NCI-H2196 (cell line): ENCODE results near the gene DNAJC18.
"Not testable (repeated sequence)": the region's sequence is repeated elsewhere in the genome, so short reads cannot be mapped to it uniquely, and the experiment has no call there.

ENCODE experiments used
- DNase-seq: peaks from one replicate; lab custom pipeline; 2025; ENCODE audit not compliant: unreplicated experiment; lab: John Stamatoyannopoulos, UW

Gene DNAJC18

GRCh38 chr5:139439013-139439903 lies at the start of gene DNAJC18:
Gene DNAJC18, minus strand, starts transcription at chr5:139439525. Its CDS starts 80 bp downstream, at chr5:139439445.
- DNase-seq, result peak; percentile 93

DNA sequence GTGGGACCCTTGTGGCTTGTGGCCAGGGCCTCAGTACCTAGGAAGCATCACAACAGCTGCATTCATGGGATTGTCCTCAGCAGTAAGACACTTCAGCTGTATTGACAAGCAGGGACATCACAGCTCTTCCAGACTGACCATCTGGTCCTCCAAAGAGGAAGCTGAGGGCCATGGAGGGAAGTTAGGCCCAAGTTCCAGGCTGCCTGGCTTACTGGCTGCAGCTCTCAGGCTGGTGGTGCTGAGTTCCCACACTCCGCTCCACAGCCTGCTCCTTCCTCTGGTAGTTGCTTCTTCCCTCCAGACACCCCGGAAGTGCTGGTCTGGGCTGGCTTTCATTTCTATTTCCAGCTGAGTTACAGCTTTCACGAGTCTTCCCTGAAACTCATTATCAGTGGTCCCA lies 48.9 kb upstream of the DNAJC18 start:
- DNase-seq, result no peak

DNA sequence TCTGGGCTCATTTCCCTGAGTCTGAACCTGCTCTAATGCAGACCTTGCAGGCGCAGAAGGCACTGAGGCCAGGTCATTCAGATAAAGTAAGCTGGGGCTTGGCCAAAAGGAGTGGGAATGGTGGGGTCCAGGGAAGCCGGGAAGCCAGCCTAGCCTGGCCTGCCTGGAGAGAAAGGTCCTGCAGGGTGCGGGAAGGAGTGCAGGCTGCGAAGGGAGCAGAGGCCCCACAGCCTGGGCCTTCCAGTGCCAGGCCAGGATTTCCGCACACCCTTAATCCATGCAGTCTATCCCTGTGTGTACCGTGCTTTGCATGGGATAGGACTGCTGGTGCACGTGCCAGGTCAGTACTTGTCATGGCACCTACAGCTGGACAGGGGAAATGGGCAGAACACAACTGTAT lies 46.9 kb upstream of the DNAJC18 start:
- DNase-seq, result no peak

- not testable (repeated sequence) for DNase-seq
These were observed 43.5 kb upstream of the DNAJC18 start for GRCh38 chr5:139482890-139483208.

- peak; percentile 99 for DNase-seq
These were observed 42.9 kb upstream of the DNAJC18 start, which contains the start of gene STING1 for GRCh38 chr5:139482050-139482889. Gene STING1, minus strand, starts transcription at chr5:139482758. Its CDS starts 1,054 bp downstream, at chr5:139481704.

DNA sequence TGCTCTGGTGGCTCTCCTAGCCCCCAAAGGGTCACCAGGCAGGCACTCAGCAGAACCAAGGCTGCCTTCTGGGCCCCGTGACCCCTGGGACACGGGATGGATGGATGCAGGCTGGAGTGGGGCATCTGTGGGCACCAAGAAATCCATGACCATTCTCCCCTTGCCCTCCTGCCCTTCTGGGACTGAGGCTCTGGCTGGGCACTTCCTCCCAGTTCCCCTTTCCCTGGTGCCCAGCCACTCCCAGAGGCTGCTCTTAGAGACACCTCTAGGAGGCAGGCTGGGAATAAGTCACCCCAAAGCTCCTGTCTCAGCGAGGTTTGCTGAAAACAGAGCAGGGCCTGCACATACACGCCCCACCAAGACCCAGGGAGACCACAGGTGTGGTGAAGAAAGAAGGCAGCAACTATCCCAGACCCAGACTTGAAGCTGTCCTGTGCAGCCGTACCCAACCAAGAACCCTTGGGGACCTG lies 42.3 kb upstream of the DNAJC18 start:
- DNase-seq, result peak; percentile 33

DNA sequence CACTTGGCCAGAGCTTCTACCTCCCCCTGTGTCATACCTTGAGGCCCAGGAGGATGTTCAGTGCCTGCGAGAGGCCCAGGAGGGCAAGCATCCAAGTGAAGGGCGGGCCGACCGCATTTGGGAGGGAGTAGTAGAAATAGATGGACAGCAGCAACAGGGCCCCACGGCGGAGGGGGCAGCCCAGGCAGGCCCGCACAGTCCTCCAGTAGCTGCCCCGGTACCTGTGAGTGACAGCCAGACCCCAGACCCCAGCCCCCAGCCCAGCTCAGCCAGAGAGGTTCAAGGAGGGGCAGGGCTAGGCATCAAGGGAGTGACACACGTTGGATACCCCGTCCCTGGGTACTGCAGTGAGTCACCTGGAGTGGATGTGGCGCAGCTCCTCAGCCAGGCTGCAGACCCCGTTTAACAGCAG lies 41.8 kb upstream of the DNAJC18 start:
- DNase-seq, result no peak

GRCh38 chr5:139479729-139480128 lies 40.4 kb upstream of the DNAJC18 start:
- DNase-seq, result not testable (repeated sequence)

DNA sequence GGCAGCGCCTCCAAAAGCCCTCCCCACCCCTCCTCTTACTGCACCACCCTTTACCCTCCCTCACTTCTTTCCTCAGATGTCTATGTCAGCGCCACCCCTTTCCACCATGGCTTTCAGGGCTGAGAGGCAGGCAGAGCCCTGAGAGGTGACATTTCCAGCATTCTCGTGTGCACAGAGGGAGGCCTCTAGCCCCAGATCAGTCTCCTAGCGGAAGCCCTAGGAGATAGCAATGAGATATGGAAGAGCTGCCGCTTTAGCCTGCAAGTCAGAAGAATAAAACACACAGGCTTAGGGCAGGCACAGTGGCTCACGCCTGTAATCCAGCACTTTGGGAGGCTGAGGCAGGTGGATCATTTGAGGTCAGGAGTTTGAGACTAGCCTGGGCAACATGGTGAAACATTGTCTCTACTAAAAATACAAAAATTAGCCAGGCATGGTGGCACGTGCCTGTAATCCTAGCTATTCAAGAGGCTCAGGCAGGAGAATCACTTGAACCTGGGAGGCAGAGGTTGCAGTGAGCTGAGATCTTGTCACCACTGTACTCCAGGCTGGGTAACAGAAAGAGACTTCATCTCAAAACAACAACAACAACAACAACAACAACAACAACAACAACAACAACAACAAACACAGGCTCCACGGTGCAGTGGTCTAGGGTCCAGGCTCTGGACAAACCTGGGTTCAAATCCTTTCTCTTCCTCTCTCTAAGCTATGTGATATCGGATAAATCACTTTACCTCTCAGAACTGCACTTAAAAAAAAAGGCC lies 39.5 kb upstream of the DNAJC18 start:
- DNase-seq, result not testable (repeated sequence)

- no peak for DNase-seq
These were observed 36.7 kb upstream of the DNAJC18 start for GRCh38 chr5:139475865-139476617.

GRCh38 chr5:139474890-139475791 lies 35.8 kb upstream of the DNAJC18 start:
- peak; percentile 77 for DNase-seq

- no peak for DNase-seq
These were observed 34.2 kb upstream of the DNAJC18 start for GRCh38 chr5:139473565-139473964.

DNA sequence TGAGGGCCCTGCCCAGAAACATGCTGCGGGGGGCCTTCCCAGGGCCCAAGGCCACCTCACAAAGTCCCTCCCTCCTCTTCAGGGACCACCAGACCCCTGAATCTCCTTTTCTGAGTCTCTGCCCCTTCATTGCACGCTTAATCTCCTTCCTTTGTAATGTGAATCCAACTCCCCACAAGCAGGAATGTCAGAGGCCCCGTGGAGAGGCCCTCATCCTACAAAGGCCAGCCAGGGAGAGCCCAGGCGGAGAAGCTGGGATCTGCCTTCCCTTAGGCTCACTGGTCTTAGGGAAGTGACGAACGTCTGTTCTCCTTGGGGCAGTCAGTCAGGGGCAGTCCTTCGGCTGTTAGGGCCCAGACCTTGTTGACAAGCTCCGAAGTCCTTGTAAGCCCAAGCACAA lies 33.8 kb upstream of the DNAJC18 start:
- DNase-seq, result no peak

DNA sequence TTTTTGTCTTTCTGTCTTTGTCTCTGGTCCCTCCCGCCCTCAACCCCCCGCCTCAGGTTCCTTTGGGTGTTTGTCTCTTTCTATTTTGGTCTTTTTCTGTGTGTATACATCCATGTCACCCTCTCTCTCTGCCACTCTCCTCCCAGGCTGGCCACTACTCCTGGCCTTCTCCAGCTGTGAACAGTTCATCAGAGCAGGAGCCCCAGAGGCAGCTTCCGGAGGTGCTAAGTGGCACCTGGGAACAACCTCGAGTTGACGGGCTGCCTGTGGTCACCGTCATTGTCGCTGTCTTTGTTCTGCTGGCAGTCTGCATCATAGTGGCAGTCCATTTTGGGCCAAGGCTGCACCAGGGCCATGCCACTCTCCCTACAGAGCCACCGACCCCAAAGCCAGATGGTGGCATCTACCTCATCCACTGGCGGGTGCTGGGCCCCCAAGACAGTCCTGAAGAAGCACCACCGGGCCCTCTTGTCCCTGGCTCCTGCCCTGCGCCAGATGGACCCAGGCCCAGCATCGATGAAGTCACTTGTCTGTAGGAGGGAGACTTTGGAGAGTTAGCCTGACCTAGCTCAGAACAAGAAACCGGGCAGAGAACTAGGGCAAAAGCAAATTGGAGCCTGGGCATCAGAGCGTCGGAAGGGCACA lies 33.2 kb upstream of the DNAJC18 start:
- DNase-seq, result no peak

DNA sequence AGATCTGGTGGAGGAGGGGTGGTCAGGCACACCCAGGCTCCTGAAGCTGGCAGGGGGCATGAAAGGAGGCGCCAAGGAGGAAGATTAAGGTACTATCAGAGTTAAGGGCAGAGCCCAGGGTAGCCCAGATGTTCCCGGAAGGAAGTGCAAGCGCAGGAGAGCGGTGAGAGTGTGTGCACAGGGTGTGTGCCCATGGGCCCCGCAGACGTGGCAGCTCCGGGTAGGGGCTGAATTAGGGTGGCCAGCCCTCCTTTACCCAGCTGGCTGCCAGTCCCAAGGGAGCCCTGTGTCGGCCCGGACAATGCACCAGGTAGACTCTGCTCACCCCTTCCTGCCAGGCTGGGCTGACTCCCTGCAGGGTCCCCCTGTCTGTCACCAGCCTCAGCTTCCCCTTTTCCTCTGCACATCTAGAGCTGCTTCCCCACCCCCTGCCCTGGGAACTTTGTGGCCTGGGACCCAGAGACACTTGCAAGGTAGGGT lies 31.5 kb upstream of the DNAJC18 start, which contains the start of gene SMIM33:
Gene SMIM33, plus strand, starts transcription at position 184 of the 480 bp plus-strand sequence. Its CDS starts 118 bp downstream, at position 302.
- DNase-seq, result no peak

- no peak for DNase-seq
These were observed 29.2 kb upstream of the DNAJC18 start for GRCh38 chr5:139468421-139468931.

GRCh38 chr5:139462586-139463276 lies 23.4 kb upstream of the DNAJC18 start, which contains the start of gene ECSCR:
Gene ECSCR, minus strand, starts transcription at chr5:139462743. Its CDS starts 73 bp downstream, at chr5:139462670.
- no peak for DNase-seq
